T1000 (cell line): ENCODE measurements around the gene JARID2.

ENCODE experiments used
- DNase-seq: peaks from one replicate; lab custom pipeline; 2025; ENCODE audit warnings: mixed read lengths; lab: John Stamatoyannopoulos, UW

The JARID2 gene

DNA sequence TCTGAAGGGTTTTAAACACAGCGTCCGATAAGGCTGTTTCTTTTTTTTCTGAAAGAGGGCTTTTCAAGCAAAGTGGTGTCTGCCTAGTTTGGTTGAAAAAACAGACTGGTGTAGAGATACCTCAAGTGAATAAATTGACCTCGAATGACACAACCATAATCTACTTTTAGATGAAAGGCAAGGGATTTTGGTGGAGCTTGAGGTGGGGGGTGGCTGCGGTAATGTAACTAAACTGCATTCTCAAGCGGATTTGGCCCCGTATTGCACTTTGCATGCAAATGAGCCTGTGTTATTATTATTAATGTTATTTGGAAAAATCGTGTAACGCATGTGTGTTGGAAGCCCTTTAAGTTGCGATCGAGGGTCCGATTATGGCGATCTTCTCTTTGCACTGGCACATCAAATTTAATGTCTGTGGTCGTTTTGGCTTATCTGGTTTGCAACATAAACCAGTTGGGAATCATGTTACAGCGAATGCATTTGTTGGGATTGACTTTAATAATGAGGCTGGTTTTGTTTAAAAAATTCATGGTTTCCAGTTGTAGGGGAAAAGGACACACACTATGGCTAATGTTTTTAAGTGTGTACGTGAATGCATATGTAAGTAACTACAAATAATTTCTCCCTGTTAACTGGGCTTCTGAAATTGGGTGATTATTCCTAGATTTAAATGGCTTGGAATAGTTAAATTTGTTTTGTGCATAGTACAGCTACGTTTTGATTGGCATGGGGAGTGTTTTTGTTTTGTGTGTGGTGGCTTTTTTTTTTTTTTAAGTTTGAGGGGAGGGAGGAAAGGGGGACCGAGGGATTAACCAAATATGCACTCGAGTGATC lies 1.0 kb downstream of the JARID2 start:
- no peak for DNase-seq

DNA sequence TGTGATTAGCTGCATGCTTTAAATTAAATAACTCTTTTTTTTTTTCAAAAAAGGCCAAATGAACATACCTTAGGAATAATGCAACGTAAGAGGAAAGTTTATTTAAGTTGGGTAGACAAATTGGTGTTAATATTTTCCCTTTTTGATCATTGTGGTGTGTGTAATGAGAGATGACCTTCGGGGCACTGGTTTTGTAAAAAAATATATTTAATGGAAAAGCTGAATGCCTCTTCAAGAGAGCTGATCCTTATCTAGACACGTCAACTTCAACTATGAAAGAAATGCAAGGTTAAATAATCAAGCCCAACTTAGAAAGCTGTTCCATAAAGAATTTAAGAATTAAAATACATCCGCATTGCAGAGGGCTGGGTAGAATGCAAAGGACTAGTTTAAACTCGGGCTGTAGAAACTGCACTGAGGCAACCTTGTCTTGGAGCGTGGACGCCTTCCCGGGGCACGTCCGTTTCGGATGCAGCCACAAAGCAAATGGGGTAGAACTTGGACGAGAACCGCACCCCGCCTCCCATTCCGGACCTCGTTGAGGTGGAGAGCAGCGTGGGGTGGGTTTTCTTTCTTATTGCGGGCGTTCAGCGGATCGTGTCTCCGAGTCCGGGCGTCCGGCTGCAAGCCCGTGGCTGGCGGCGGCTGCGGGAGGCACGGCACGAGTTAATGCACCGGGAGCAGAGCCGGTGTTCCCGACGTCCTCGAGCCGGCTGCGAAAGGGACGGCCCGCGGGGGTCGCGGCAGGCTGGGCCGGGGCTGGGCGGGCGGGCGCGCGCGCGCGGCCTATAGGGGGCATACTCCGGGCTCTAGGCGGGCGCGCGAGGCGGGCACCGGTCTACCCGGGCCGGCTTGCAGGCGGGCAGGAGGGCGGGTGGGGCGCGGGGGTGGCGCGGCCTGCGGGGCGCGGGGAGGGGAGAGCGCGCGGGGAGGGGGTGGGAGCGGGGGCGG lies 1.9 kb downstream of the JARID2 start:
- no peak for DNase-seq

DNA sequence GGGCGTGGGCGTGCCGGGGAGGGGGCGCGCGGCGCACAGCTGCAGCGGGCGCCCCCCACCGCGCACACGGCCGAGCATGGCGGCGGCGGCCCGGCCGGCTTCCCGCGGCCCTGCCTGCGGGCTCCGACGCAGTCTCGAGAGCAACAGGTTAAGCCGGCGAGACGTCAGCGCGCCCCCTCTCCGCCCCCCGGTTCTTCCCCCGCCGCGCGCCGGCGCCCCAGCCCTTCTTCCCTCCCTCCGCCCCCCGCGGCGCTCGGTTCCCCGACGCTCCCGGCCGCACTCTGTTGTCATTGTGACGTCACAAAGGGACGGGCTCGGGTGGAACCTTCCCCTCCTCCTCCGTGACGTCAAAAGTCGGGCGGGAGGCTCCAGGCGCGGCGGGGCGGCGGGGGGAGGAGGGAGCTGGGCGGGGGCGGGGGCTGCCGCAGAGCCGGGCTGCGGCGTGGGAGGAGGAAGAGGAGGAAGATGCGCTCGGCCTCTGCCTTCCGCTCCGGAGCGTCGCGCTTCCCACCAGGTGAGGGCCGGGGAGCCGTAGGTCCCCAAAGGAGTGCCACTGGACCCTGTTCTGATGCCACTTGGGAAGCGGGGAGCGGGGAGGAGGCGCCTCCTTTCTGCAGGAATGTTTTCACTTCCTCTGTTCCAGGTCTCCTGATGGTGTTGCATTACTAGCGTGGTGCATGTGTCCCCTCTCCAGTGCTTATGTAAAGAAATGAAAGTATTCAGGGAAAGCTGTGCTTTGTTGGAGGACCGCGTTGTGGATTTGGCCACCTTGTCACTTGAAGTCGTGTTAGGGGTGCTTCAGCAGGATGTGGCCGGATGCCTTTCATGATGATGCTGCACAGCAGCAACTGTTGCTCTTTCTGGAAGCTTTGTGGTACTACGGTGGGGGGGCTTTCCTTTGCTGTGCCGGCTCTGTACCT lies 2.8 kb downstream of the JARID2 start:
- DNase-seq, result peak; percentile 78

DNA sequence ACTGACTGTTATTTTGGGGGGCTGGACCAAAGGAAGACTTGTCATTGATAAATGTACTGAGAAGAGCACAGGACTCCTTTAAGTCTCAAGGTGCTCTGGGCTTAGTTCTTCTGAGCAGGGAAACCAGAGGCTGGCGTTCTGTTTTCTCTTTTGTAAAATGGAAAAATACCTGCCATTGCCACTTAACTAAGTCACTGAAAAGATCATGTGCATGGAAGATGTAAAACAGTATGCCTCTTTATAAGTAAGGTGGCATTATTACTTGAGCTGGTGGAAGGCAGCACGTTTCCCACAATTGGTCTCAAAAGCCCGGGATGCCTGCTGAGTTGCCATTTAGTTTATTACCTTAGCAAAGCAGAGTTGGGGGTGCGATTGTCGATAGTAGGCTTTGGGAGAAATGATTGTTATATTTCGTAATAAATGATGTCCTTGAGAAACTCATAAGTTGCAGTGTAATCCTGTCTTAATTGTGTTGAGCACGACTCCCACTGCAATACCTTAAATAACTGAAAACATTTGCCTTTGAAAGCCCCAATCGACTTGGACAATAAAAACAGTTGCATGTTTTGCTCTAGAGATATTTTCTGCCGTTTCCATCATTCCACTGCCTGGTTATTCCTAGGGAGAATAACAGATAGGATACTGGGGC lies 3.6 kb downstream of the JARID2 start:
- DNase-seq, result no peak

DNA sequence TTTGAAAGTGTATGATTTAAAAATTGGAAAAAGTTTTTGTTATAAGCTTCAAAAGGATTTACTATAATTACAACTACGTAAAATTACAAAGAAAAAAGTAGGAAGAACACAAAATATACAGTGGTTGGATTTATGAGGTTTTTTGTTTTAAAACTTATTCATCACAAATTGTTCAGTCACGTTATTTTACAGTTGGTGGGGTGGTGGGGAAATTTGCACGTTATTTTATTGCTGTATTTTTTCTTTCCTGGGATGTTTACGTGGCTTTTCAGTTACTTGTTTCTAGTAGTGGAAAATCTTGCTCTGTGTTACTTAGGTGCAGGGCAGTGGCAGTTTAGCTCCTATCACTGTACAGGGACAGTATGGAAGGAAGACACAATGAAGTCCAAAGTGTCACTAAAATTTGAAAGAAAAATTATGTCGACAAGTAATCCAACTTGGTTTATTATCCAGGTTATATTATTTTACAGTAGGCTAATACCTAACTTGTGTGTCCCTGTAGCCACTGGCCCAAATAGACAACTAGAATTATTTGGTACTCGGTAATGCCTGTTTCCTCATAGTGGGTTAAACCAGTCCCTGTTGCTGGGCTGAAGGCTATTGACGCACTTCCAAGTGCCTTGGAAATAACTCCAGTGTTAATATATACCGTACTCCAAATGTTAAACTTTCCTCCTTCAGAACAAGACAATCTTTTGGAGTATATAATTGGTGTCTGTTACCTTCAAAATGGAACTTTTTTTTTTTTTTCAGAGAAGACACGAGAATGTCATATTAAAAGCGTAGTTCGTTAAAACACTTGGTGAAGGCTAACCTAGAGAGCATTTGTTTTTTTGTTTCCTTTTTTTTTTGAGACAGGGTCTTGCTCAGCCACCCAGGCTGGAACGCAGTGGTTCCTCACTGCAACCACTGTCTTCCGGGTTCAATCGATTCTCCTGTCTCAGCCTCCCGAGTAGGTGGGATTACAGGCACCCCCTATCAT lies 4.6 kb downstream of the JARID2 start:
- no peak for DNase-seq

DNA sequence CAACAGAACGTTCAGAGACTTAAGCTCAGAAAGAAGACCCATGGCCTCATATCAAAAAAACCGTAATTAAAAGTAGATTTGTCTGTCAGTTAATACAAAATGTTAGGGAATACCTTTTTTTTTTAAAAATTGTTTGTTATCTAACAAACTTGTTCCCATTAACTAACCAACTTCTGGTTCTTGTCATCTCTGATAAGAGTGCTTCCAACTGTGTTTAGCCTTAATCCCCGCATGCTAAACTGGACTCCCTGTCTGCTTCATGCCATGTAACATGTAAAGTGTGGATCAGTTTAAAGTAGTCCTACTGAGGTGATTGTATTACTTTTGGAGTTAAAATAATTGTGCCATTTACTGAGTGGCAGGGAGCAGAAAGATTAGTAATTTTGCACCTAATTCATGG lies 6.3 kb downstream of the JARID2 start:
- no peak for DNase-seq

DNA sequence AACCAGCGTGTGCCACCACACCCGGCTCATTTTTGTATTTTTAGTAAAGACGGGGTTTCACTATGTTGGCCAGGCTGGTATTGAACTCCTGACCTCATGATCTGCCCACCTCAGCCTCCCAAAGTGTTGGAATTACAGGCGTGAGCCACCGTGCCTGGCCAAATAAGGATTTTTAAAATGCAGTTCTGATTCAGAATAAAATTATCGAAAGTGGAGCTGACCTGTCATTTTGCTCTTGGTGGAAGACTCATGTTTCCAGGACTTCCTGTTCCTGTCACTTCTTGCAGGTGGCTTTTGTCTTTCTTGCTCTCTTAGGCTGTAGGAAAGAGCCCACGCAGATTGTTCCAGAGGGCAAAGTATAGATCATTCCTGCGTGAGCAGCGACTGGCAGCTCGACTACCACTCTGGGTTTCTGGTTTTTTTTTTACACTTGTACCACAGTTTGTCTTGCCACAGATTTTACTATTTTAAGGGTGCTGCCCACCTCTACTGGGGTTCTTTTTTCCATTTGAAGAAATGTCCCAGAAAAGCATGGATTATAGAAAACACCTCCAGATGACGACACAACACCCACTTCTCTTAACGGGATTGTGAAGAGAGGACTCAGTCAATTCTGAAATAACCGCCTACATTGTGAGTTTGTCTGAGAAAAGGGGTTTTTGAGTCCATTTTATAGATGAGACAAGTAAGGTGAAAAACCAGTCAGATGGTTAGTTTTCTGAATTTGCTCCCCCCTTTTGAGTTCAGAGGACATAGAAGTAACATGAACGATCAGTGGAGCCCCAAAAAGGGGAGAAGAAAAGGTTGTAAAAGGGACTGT lies 7.5 kb downstream of the JARID2 start:
- DNase-seq, result no peak

DNA sequence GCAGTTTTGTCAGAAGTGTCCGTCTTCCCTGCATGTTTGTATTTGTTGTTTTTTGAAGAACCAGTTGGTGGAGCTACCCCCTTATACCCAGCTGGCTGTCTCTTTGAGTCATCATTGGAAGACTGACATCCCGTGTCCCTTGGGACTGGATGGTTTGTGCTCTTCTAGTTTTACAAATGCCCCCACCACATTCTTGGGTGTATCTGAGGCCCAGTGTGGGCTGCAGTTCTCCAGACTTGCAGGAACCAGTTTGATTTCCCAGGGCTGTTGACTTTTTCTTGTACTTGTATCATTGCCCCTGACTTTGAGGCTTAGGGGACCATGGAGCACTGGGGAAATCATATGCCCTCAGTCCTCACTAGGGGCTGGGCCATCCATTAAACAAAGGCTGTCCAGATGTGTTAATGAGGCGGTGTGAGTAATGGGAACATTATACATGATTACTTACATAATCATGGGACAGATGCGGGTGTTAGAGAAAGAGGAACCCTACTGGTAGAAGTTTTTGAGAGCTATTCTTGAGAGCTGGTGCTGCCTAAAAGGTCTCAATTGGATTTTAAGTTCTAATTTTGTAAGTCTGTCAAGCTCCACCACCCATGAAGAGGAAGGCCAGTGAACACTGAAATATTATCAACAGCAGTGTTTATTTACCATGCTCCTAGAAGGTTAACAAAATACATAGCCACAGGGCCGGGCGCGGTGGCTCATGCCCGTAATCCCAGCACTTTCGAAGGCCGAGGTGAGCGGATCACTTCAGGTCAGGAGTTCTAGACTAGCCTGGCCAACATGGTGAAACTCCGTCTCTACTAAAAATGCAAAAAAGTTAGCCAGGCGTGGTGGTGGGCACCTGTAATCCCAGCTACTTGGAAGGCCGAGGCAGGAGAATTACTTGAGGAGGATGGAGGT lies 8.5 kb downstream of the JARID2 start:
- DNase-seq, result no peak

DNA sequence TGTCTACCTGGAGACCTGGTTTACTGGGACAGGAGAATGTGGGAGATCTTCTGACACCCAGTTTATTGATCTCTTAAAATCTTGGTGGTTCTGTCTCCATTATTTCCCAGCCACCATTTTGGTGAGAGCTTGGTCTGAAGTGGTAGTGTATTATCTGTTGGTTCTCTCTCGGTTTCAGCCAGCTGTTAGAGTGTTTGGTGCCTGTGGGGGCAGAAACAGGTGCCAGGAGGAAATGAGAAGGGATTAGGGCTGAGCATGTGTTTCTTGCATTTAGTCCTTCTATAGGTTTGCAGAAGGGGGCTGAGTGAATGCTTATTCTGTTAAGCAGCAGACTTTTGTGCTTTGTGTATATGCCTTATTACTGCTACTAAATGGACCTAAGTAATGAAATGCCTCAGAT lies 9.6 kb downstream of the JARID2 start:
- DNase-seq, result no peak

DNA sequence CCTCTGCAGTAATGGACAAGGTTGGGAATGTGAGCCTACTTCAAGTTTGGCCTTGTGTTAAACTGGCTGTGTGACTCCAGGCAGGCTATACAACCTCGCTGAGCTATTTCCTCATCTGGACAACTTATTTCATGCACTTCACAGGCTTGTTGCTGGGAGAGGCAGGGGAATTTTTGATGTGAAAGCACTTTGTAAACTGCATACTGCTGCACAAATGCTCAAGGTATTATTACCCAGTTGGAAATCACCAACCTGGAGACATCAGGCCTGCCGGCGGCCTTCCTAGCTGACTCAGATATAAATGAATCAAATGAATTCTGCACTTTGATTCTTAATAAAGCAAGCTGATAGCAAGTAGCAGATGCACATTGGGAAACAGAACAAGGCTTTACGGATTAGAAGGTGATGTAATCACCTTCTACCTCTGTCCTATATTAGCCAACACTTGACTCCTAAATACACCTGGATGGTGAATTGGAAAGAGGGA lies 10.1 kb downstream of the JARID2 start:
- DNase-seq, result no peak

DNA sequence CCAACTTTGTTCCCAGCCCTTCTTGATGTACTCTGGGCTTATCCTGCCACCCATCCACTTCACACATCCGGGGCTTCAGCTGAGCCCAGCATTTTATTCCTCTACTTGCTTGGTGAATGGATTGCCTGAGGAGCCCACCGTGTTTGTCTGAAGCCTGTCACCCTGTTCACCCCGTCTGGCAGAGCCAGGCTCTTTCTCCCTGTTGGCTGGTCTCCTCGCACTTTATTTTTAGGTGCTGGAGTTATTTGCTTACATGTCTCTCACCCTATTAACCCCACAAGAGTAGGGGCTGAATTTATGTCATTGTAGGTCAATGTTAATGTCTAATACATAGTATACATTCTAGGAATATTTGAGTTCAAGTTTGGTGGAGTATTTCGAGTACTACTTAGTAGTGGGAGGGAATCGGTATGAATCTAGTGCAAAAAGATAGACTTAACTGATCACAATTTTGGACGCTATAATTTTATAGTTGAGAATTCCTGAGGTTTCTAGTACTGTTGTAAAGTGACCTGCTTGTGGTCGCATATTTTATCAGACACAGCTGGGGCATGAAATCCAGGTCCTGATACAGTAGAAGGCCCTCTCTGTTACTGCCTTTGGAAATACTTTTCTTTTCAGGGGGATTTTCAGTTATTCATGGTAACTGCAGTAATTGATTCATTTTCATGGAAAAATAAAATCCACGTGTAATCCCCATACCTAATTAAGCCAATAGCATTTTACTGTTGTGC lies 10.8 kb downstream of the JARID2 start:
- no peak for DNase-seq

DNA sequence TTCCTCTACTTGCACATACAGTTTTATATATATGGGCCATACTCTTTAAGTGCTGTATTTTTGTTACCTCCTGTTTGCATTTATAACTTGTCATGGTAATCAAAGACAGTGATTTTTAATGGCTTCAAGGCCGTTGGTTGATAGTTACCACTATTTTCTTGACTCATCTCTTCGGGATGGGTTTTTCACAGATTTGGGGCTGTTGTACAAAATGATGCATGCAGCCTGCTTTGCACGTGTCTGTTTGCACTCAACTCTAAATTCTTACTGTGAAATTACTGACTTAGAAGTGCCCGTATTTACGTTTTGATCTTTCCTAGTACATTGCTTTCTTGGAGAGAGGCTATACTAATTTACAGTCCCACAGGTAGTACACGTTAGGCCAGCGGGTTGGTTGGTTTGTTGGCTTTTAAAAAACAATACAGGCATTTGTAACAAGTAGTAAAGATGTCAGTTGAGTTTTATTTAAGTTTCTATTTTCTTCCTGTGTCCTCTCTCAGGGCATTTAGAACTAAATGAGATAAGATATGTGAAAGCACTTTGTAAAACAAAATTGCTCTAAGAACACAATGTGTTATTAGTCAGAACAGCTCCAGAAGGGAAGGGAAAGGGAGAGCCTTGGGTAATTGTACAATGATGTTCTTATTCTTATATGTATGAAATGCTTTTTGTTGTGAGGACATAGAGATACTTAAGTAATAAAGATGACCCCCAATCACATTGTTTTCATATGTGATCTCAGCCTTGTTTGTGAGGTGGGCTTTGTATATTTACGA lies 11.7 kb downstream of the JARID2 start:
- no peak for DNase-seq

DNA sequence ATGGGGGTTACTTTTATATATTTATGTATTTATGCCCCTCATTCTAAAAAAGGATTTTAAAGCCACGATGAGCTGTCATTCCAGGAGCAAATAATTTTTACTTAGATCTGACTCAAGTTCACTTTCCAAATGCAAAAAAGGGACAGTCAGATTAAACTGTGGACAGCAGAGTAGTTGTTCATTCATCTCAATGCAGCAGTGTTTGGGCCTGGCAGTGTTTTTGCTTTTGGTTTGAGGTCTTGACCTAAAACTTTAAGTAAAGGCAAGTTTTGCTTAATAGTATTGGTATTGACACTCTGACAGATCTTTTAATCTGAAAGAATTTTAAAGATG lies 13.9 kb downstream of the JARID2 start:
- no peak for DNase-seq

DNA sequence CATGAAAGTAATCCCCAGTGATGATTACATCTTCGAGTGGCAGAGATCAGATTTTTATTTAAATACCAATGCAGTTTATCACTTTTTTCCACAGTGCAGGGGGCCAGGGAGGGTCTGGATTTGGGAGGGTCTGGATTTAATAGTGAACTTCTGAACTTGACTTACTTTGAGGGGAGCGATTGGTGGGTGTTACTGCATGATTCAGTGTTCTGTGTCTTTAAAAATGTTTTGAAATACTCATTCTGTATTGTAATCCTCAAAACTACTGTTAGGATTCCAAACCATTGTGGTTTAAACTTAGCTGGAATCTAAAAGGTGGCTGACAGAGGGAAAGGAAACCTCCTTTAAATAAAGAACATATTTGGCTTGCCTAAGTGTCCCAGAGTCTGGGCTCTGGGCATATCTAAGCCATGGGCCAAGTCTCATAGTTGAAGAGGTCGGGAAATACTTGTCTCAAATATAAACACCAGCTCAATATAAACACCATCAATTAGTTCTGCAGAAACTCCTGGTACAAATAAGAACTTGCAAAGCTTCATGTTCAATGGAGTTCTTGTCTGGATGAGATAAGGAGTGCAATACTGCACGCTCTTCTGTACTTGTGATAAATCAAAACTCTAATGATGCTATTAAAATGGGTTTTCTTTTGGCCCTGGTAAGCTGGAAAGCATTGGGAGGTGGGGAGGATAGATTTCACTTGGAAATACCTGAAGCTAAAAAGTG lies 14.4 kb downstream of the JARID2 start:
- DNase-seq, result no peak

DNA sequence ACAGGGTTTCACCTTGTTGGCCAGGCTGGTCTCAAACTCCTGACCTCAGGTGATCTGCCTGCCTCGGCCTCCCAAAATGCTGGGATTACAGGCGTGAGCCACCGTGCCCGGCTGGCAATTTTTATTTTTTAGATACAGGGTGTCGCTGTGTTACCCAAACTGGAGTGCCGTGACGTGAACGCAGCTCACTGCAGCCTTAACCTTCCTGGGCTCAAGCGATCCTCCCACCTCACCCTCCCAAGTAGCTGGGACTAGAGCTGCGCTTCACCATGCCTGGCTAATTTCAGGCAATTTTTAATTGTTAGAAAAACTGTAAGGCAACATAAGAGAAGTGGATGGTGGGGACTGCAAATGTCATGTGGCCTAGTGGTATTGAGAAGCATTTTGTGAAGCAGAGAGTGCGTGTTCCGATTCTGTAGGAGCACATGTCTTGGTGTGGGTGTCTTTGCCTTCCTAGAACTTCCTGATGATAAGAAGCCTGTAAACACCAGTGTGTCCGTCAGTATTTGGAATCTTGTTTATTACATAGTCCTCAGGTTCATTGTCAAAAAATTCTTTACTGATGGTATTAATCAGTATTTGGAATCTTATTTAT lies 18.0 kb downstream of the JARID2 start:
- DNase-seq, result no peak

DNA sequence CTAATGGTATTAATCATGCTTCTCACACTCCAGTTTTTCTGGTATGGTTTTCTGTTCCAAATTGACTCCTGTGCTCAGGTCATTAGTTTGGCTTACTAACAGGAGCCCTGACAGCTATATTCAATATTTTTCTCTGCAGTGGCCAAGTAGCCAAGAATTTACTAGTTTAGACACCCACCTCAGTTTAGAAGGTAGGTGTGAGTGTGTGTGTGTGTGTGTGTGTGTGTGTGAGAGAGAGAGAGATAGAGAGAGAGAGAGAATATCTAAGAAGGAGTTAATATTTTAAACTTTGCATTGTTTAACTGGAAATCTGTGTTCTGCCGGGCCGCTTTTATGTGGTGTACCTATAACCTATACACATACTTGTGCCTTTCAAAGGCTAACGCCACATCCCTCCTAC lies 18.5 kb downstream of the JARID2 start:
- no peak for DNase-seq
